HL-60/S4 treated with phorbol 12-myristate 13-acetate at 8.2 ng/mL for 4 days and 3 days (cell line): Measurements from ENCODE around the gene LRRC27.

Source experiments
- in situ Hi-C: fragments of 300-500 bp; cut with MboI; formaldehyde crosslinking; loops from 2 replicates; pipeline ENCODE4 v1.15.0; 2022; ENCODE audit warnings: low sequenced_read_pairs

Gene LRRC27

GRCh38 chr10:132301371-132302330 lies 30.3 kb upstream of the LRRC27 start:
- in situ Hi-C loops = no loop called here

GRCh38 chr10:132302421-132303310 lies 29.3 kb upstream of the LRRC27 start:
- in situ Hi-C loops = no loop called here

GRCh38 chr10:132303361-132304115 lies 28.5 kb upstream of the LRRC27 start:
- in situ Hi-C loops = no loop called here

GRCh38 chr10:132304756-132305509 lies 27.1 kb upstream of the LRRC27 start:
- in situ Hi-C loops = no loop called here

- in situ Hi-C loops = no loop called here
Observed at GRCh38 chr10:132305654-132306342, 26.2 kb upstream of the LRRC27 start.

- in situ Hi-C loops = no loop called here
Observed at GRCh38 chr10:132306343-132306685, 25.7 kb upstream of the LRRC27 start.

- in situ Hi-C loops = no loop called here
Observed at GRCh38 chr10:132306864-132307751, 24.9 kb upstream of the LRRC27 start.

GRCh38 chr10:132307823-132308586 lies 24.0 kb upstream of the LRRC27 start, which contains the start of gene STK32C:
STK32C (minus strand) TSS chr10:132307950; CDS start chr10:132307833, 117 bp downstream.
- in situ Hi-C loops = no loop called here

GRCh38 chr10:132308587-132309470 lies 23.2 kb upstream of the LRRC27 start:
- in situ Hi-C loops = no loop called here

GRCh38 chr10:132309471-132309865 lies 22.5 kb upstream of the LRRC27 start:
- in situ Hi-C loops = no loop called here

GRCh38 chr10:132309879-132310591 lies 22.0 kb upstream of the LRRC27 start:
- in situ Hi-C loops = no loop called here

- in situ Hi-C loops = no loop called here
Observed at GRCh38 chr10:132310701-132311337, 21.2 kb upstream of the LRRC27 start.

- in situ Hi-C loops = no loop called here
Observed at GRCh38 chr10:132311338-132311939, 20.6 kb upstream of the LRRC27 start.

GRCh38 chr10:132313305-132313704 lies 18.7 kb upstream of the LRRC27 start:
- in situ Hi-C loops = no loop called here

GRCh38 chr10:132313865-132314264 lies 18.1 kb upstream of the LRRC27 start:
- in situ Hi-C loops = no loop called here
